Mucosa of gallbladder (tissue), 1 donor: ENCODE results near the gene ATRNL1. TPM values are rescaled to one million over a fixed set of nuclear protein-coding genes. Genes with fewer than 3 reads are reported as not detected.
"Not testable (repeated sequence)": the region's sequence is repeated elsewhere in the genome, so short reads cannot be mapped to it uniquely, and the experiment has no call there.

Experiments
- DNase-seq: peaks from one replicate; pipeline ENCODE4 v3.0.0-alpha.2; 2020; ENCODE audit warnings: low spot score
- total RNA-seq: library from RNA; stranded (reverse); gene quantifications from one replicate; pipeline ENCODE4 v1.2.1, GENCODE V29; 2021
- donor health status: DM: no; HTN: no; CAD: no.

Gene ATRNL1
- total RNA-seq, 1 donor from 2014 or later = 2.7 TPM

- no peak for DNase-seq
Observed at GRCh38 chr10:115084277-115084850, 8.8 kb upstream of the ATRNL1 start.

DNA sequence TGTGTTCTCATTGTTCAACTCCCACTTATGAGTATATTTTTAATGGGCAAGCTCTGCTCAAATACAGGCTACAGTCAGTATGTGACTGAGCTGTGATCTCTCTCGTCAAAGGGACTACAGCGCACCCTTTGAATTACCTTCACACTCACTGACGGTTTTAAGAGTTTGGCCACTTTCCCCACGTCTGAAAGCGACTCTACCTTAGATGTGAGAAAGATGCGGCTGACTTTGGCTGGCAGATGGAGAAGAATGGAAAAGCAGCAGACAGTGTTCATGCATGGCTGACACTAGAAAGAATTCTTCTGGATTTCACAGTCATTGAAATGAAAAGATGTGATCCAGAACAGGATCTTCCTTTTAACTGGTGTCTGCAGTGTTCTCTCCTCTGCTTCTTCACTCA lies 2.0 kb upstream of the ATRNL1 start:
- no peak for DNase-seq

DNA sequence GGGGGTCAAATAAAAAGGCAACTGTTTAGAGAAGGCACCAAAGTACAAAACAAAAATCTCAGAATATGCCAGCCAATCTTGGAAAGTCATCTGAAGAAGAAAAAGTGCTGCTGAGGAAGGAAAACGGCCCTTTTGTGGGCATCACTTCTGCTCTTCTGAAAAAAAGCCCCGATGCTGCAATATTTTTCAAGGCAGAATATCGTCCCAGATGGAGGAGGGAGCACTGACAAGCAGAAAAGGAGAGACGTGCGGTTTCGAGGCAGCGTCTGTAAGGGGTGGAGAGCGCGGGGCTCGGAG lies 959 bp upstream of the ATRNL1 start:
- DNase-seq = no peak

GRCh38 chr10:115092555-115093285 lies 445 bp upstream of the ATRNL1 start:
- no peak for DNase-seq

- DNase-seq = no peak
Observed at GRCh38 chr10:115093776-115094408, 727 bp downstream of the ATRNL1 start.

GRCh38 chr10:115094416-115095140 lies 1.4 kb downstream of the ATRNL1 start:
- DNase-seq = no peak

DNA sequence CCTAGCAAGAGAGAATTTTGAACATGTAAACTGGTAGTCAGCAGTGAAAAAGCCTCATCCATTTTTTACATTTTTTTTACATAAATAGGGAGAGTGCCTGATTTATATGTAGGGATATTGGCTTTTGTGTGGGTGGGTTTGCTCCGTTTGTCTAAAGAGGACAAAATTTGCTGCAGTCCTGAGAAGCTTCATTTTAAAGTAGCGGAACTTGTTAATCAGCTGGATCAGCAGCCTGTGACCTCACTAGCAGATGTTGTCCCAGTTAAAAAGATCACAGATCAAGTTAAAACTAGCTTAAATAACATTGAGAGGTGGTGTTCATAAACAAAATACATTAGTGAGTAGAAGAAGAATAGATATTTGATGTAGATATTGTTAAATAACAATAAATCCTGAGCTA lies 2.6 kb downstream of the ATRNL1 start:
- DNase-seq = no peak

DNA sequence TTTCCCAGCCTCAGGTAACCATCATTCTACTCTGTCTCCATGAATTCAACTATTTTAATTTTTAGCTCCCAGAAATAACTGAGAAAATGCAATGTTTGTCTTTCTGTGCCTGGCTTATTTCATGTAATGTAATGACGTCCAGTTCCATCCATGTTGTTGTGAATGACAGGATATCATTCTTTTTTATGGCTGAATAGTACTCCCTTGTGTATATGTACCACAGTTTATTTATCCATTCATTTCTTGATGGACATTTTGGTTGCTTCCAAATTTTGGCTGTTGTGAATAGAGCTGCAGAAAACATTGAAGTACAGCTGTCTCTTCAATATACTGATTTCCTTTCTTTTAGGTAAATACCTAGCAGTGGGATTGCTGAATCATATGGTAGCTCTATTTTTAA lies 10.5 kb downstream of the ATRNL1 start:
- no peak for DNase-seq

- not testable (repeated sequence) for DNase-seq
Observed at GRCh38 chr10:115105411-115105810, 12.2 kb downstream of the ATRNL1 start.

DNA sequence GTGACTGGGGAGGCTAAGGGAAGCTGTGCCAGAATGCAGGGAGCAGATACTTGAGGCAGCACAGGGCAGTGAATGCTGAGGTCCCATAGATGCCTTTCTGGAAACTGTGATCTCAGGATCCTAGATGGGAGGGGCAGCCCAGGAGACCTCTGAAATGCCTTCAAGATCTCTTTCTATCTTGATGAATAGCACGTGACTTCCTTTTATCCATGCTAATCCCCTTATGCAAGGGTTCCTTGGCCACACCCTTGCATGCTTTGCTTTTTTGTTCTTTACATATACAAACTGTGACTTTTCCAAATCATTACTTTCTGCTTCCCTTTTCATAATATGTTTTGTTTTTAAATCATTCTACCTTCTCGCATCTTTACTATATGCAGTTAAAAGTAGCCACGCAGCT lies 14.7 kb downstream of the ATRNL1 start:
- no peak for DNase-seq

- no peak for DNase-seq
Observed at GRCh38 chr10:115117301-115117700, 24.1 kb downstream of the ATRNL1 start.

GRCh38 chr10:115118346-115118745 lies 25.2 kb downstream of the ATRNL1 start:
- DNase-seq = no peak

GRCh38 chr10:115125505-115125904 lies 32.3 kb downstream of the ATRNL1 start:
- DNase-seq = no peak

DNA sequence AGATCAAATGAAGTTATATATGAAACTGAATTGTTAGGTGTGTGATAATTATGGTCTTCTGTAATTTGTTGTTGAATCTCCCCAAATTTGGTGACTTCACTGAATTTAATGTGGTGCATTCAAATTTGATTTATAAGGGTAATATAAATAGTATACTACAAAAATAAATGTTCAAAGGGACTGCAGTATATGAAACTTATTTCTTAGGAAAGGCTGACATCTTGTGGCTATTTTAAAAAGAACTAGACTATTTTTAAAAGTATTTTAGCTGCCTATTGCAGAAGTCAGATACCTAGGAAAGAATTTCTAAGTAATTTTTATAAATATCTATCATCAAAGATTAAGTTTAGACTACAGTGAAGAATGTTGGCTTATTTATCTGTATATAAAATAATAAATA lies 36.6 kb downstream of the ATRNL1 start:
- DNase-seq = no peak

DNA sequence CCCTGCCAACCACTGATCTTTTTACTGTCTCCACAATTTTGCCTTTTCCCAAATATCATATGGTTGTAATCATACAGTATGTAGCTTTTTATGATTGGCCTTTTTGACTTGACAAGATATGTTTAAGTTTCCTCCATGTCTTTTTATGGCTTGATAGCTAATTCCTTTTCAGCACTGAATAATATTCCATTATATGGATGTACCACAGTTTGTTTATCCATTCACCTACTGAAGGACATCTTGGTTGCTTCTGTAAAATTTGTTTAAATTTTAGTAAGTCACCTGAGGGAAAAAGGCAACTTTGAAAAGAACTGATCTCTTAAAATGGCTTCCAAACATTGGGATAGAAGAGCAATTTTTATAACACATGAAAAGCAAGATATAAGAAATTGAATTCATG lies 43.5 kb downstream of the ATRNL1 start:
- DNase-seq = no peak

- no peak for DNase-seq
Observed at GRCh38 chr10:115141254-115141653, 48.1 kb downstream of the ATRNL1 start.

DNA sequence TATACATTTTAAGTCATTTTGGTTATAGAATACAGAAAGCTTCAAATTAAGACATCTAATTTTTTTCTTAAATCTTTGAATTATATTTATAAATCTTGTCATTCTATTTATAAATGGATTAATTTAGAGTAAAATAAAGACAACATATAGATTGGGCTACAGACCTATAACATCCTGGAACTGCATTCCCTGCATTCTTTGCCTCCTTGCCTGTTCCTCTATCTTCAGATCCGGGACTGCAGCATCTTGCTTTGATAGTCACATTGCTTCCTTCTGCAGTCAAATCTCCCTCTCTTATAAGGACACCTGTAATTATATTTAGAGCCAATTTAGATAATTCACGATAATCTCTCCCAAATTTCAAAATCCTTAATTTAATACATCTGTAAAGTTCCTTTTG lies 64.2 kb downstream of the ATRNL1 start:
- no peak for DNase-seq

DNA sequence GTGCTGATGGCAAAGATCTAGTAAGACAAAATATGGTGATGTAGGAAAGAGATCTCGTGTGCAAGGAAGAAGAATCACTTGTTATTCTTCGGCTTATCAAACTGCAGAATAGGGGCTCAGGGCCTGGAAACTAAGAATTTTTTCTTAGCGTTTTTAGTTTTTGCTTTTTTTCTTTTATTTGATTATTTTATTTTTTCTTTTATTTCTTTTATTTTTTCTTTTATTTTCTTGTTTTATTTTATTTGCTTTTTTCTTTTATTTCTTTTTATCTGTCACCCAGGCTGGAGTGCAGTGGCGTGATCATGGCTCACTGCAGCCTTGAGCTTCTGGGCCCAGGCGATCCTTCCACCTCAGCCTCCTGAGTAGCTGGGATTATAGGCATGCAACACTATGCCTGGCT lies 70.0 kb downstream of the ATRNL1 start:
- no peak for DNase-seq

- no peak for DNase-seq
Observed at GRCh38 chr10:115164220-115164619, 71.1 kb downstream of the ATRNL1 start.

GRCh38 chr10:115167751-115168150 lies 74.6 kb downstream of the ATRNL1 start:
- DNase-seq = no peak

DNA sequence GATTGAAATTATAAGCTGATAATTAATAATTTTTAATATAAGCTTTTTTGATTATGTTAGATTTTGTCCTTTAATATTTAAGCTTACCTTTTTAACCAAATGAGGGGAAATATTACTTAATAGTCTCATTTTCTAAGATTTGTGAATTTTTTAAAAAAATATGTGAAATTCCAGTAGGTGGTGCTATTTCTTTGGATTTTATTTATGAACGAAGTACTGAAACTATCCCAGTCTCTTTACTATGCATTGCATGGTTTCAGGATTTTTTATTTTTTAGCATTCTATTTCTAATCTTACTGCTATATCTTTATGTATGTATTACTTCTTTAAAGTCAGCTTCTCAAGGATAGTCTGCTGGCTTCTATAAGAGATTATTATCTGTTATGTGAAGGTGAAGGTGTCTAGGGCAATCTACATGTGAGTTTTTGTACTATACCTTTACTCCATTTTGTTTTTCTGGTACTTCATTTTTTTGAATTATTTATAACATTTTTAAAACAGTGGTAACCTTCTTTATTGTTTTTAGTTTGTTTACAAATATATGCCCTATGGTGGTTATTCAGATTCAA lies 78.3 kb downstream of the ATRNL1 start:
- DNase-seq = no peak

DNA sequence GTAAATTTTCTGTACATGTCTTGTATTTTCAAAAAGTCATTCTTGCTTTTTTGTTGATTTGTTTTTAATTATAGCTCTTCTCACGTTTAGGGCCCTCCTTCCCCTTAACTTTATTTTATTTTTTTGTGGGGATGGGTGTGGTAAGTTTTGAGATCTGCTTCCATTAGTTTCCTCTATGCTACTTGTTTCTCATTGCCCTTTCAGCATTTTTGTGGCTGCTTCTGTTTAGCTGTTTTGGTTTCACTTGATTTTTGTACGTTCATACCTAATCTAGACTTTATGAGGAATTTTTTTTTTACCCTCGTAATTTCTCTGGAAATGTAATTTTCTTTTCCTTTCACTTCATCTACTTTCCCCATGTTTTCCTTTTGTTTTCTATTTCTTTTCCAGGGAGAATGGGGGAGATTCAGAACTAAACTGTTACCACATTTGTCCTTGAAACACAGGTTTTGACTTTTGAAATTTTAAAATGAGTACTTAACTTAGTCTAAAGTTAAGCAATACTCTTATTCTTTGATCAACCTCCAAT lies 80.8 kb downstream of the ATRNL1 start:
- no peak for DNase-seq
